HG02763 (cell line): ENCODE data around the gene EGFL7.
"Not testable (repeated sequence)": the region's sequence is repeated elsewhere in the genome, so short reads cannot be mapped to it uniquely, and the experiment has no call there.

Experiments
- ATAC-seq: cut with Tn5 transposase; IDR thresholded peaks from one replicate; pipeline ENCODE4 v1.9.1; 2021; ENCODE audit warnings: mild to moderate bottlenecking, moderate library complexity; ENCODE audit not compliant: unreplicated experiment

Gene EGFL7

DNA sequence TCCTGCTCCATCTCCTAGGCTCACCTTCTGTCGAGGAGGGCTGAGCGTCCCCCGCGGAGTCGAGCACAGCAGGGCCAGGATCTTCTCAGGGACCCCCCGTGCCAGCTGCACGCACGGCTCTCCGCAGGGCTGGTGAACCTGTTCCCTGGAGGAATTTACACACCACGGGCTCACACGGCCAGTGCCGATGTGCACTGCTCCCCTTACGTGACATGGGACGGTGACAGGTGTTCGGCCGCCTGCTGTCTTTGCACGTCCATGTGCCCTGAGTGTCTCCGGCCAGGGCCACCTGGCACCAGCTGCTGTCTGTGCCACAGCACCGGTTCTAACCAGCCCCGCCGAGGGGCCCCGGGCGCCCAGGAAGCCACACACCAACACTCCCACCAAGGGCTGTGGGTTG is 33.2 kb downstream of the EGFL7 start:
- no peak for ATAC-seq

DNA sequence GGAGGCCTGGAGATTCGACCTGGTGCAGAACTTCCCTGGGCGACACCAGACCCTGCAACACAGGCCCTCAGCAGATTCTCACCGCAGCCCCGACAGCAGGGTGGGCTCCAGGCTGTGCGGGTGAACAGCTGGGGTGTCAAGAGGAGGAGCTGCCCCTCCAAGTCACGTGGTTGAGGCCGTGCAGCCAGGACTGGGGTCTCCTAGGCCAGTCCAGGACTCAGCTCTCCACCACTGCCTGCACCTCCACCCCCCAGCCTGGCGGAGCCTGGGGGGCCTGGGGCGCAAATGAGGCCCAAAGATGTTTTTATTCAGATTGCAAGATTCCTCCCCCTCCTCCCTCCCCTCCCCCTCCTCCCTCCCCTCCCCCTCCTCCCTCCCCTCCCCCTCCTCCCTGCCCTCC is 33.8 kb downstream of the EGFL7 start:
- no peak for ATAC-seq

DNA sequence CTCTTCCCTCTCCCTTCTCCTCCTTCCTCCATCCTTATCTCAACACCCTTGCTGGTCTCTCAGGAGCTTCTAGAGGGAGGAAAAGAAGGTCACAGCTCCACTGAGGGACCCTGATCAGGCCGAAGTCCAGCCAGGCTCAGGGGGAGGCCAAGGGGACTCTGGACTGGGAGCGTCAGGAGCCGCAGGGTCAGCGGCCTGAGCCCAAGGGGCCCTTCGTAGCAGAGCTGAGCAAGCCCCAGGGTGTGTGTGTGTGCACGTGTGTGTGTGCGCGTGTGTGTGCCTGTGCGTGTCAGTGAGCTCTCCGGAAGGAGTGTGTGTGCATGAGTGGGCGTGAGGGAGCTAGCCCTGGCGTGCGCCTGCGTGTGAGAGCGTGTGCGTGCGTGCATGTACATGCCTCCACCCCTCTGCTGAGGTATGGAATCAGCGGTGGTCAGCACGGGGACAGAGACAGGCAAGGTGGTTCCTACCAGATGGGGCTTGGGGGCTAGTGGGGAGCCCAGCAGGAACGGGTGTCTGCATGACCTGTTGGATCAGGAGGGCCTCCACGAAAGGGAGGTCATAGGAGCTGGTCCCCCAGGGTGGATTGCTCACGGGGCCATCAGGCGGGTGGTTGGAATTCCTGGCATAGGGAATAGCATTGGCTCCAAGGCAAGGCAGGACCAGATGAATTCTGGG is 34.6 kb downstream of the EGFL7 start:
- ATAC-seq, result no peak

DNA sequence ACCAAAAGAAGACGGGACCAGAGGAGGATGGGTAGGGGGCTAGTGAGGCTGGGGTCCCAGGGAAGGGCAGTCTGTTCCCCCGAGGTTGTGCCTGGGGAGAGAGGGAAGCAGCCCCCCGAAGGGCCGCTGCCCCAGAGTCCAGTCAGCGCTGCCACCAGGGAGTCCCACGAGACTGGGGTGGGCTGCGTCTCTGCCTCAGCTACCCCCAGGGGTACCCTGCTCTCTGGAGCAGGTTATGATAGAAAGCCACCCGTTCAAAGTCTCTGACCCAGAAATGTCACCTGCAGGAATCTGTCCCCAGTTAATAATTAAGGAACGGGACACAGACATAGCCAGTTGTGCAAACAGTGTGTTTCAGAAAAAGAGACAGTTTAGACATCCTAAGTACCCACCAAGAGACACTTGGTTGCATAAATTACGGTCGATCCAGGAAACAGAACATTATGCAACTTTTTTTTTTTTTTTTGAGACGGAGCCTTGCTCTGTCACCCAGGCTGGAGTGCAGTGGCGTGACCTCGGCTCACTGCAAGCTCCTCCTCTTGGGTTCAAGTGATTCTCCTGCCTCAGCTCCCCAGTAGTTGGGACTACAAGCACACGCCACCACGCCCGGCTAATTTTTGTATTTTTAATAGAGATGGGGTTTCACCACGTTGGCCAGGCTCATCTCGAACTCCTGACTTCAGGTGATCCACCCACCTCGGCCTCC is 35.3 kb downstream of the EGFL7 start:
- no peak for ATAC-seq

DNA sequence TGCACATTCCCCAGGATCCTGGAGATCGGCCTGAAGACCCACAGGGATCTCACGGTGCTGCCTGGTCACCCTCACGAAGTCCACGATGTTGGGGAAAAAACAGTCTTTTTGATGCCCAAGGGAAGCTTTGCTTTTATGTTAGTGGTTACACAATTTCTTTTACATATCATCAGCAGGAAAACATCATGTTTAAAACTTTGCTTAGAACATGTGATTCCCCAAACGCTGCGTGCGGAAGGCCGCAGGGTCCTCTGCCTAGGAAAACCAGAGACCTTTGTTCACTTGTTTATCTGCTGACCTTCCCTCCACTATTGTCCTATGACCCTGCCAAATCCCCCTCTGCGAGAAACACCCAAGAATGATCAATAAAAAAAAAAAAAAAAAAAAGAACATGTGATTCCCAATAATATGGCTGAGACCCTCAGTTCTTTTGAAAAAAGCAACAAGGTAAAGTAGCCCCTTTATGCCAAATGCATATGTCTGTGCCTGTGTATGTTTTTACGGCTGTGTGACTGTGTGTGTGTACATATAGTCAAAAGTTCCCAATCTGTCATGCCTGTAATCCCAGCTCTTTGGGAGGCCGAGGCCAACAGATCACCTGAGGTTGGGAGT is 36.0 kb downstream of the EGFL7 start:
- ATAC-seq, result no peak

DNA sequence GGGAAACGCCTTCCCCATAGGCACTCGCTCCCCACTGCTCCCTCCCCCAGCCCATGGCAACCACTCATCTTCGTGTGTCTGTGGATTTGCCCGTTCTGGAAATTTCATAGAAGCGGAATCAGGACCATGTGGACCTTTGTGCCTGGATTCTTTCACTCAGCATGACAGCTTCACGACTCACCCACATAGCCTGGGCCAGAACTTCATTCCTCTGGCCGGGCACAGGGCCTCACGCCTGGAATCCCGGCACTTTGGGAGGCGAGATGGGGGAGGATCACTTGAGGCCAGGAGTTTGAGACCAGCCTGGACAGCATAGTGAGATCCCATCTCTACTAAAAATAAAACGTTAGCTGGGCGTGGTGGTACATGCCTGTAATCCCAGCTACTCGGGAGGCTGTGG is 37.6 kb downstream of the EGFL7 start:
- no peak for ATAC-seq

DNA sequence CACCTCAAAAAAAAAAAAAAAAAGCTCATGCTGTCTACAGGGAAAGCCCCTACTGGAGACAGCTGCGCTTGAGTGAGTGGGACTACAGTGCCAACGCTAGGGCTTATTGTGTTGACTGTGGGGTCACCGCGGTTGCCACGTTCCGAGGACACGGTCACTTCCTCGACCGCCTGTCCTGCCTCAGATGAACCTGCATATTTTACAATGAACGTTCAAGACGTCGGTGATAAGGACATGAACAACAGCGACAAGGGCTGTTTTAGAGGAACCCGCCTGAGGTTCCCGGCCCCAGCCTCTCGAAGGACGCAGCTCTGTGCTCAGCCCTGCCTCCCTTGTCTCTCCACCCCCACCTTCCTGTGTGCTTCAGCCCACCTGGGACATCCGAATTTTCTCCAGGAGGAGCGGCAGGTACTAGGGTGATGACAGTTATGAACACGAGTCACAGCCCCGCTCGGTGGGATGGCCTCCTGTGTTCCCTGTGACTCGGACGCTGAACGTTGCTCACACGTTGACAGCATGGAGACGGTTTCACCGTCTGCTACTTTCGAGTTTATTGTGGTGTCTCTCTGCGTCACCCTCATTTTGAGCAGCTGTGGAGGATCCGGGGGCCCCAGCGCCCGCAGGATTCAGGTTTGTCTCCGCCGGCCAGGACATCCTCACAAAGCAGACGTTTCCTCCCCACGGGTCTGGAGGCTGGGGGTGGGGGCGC is 38.4 kb downstream of the EGFL7 start:
- ATAC-seq, result no peak

DNA sequence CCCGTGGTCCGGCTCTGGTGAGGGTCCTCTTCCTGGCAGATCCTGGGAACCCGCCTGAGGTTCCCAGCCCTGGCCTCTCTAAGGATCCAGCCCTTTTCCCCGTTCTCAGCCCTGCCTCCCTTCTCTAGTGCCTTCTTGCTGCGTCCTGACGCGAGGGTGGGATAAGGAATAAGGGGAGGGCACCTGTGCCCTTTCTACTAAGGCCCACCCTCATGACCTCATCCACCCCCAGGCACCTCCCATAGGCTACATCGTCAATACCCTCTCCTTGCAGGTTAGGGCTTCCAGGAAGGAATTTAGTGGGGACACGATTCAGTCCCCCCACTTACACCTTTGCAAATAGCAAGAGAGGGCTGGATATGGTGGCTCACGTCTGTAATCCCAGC is 38.9 kb downstream of the EGFL7 start:
- ATAC-seq, result no peak

DNA sequence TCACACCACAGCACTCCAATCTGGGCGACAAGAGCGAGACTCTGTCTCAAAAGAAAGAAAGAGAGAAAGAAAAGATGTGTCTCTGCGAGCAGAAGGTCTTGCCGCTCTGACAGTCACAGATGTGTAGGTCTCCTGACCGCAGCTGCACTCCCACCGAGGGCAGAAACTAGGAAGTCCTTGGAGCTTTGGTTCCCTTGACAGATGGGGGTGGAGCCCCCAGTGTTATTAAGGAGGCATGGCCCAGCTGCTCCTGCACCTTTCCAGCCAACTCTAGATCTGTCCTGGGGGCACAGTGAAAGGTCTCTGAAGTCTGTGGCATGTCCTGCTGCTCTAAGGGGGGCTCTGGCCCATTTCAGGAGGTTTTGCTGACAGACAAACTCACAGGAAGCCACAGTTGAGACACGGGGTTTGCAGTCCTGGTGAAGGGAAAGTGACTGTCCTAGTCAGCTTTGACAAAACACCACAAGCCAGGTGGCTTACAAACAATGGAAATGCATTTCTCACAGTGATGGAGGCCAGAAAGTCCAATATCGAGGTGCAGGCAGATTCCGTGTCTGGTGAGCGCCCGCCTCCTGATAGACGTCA is 40.7 kb downstream of the EGFL7 start:
- ATAC-seq, result no peak

DNA sequence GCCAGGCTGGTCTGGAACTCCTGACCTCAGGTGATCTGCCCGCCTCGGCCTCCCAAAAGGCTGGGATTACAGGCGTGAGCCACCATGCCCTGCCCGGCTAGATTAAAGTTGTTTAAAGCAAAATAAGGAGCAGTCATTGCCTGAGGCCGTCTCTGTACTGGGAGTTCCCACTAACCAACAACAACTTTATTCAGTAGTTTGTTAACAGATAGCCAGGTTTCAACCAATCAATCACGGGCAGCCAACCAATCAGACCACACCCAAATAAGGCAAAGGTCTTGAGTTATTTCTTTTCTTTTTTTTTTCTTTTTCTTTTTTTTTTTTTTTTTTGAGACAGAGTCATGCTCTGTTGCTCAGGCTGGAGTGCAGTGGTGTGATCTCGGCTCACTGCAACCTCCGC is 42.0 kb downstream of the EGFL7 start:
- ATAC-seq, result not testable (repeated sequence)

DNA sequence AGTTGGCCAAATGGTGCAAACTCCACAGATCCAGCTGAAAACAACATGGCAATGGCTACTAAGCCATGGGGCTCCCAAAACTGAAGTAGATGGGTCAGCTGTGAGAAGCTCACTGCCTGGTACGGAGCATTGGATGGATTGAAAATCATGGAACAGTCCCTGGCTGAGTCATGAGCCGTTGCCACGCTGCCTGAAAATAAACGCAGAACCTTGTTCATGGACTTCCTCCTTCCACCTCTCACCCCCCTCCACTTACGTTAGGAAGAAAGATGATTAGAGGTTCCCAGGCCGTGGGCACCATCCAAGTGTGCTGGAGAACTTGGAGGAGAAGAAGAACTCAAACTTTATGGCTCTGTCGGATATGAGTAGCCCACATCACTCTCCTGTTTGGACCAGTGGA is 42.8 kb downstream of the EGFL7 start:
- ATAC-seq, result no peak

DNA sequence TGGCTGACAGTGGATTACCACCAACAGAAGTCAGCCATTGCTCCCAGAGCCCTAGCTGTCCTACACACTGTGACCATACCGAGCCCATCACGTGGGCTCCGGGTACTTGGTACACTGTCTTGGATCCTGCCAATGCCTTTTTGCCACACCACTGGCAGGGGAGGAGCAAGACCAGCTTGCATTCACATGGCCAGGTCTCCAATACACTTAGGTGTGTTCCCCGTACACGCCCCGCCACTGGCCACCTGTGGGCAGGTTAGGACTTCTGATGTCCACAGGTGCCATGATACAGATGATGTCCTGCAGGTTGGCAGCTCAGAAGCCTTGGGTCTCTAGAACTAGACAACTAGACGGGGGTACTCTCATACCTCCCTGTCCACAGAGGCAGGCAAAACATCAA is 44.3 kb downstream of the EGFL7 start:
- ATAC-seq, result no peak

DNA sequence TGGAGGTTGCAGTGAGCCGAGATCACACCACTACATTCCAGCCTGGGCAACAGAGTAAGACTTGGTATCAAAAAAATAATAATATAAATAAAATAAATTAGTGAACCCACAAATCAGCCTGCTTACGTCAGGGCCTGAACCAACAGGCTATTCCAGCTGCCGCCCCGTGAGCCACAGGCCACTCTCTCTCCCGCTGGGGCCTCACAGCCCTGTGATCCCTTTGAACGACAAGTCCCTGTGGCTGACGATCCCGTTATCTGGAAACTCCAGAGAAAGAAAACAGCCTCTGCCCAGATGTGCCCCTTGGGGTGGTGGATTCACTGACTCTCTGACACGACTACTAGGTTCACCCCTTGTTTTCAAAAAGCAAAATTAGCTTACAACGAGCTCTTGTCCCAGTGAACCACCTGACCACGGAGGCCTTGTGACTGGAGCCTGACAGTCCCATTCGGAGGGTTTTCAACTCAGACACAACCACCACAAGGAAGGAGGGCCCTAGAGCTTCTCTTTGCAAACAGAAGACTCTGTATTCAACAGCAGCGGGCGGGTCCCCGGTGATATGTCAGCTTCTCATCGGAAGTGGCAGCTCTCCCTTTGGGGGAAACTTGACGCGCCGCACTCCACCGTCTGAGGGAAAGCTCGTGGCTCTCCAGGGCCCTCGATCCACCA is 45.3 kb downstream of the EGFL7 start:
- ATAC-seq, result no peak

DNA sequence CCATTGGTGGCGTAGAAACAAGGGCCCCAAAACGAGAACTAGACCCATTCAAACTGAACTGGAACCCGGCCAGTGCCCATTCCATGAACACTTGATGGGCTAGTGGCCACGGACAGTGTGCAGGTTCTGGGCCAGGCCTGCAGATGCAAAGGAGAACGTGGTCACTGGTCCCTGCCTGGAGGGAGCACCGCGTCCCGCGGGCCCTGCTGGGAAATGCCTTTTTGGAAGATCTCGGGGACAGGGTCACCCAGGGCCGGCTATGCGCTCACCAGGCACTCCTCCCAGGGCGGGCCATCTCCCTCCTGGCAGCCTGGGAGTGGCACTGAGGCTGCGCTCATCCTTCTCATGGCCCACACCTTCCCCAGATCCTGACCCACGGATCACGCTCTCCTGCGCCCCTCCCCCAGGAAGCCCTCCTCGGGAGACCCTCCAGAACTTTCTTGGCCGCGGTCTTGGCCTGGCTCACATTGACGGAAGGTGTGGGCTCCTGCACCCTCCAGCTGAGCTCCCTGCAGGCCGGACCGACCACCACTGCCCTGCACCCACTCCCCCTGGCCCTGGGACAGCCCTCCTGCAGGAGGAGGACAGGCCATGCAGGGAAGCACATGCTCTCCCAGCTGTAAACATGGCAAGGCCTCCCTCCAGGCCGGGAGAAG is 46.9 kb downstream of the EGFL7 start:
- no peak for ATAC-seq

DNA sequence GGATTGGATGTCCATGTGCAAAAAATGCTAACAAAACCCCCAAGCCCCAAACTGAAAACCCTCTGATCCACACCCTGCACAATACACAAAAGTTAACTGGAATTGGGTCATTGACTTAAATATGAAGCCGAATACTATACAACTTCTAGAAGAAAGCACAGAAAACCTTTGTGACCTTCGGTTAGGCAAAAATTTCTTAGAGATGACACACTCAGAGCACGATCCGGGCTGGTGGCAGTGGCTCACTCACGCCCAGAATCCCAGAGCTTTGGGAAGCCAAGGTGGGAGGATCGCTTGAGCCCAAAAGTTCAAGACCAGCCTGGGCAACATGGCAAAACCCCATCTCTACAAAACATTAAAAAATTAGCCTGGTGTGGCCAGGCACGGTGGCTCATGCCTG is 47.8 kb downstream of the EGFL7 start:
- no peak for ATAC-seq

DNA sequence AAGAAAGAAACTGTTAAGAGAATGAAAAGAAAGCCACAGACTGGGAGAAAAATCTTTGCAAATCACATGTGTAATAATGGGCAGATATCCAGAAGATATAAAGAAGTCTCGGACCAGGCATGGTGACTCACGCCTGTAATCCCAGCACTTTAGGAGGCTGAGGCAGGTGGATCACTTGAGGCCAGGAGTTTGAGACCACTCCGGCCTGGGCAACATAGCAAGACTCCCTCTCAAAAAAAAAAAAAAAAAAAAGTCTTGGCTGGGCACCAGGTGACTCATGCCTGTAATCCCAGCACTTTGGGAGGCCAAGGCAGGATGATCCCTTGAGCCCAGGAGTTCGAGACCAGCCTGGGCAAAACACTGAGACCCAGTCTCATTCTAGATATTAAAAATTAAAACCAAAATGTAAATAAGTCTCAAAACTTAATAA is 48.5 kb downstream of the EGFL7 start:
- not testable (repeated sequence) for ATAC-seq

DNA sequence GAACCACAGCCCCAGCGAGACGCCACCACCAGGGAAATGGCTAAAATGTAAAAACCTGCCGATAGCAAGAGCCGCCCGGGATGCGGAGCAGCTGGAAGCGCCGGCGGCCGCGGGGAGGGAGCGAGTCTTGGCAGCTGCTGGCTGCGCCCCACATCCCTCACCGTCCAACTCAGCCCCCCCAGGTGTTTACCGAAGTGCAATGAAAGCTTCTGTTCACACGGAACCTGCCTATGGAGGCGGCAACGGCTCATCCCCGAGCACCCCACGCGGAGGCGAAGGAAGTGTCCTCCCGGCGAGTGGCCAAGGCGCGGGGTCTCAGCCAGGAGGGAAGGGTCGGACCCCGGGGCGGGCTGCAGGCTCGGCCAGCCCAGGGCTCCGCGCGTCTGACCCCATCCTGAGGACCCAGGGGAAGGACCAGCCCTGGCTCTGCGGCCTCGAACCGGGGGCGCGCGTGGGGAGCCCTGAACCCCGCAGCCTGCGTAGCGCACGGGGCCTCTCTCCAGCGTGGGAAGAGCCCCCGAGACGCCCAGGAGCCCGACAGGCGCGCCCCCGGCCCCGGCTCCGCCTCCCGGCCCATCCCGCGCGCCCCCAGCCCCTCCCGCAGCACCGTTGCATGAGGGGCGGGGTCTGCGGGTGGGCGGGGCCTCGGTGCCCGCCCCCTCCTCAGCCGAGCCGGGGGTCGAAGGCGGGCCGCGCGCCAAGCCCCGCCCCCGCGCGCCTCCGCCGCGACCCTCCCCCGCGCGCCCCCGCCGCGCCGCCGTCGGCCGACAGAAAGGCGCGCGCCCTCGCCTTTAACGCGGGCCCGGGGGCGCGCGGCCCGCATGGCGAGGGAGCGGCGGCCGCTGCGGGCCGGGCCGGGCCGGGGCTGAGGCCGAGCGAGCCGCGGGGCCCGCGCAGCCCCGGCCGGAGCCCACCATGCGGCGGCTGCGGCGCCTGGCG is 49.3 kb downstream of the EGFL7 start, which contains the start of gene DIPK1B:
Gene DIPK1B (plus strand): TSS at position 822 of the 939 bp plus-strand sequence. CDS start 94 bp downstream, at position 916.
- ATAC-seq, result no peak

DNA sequence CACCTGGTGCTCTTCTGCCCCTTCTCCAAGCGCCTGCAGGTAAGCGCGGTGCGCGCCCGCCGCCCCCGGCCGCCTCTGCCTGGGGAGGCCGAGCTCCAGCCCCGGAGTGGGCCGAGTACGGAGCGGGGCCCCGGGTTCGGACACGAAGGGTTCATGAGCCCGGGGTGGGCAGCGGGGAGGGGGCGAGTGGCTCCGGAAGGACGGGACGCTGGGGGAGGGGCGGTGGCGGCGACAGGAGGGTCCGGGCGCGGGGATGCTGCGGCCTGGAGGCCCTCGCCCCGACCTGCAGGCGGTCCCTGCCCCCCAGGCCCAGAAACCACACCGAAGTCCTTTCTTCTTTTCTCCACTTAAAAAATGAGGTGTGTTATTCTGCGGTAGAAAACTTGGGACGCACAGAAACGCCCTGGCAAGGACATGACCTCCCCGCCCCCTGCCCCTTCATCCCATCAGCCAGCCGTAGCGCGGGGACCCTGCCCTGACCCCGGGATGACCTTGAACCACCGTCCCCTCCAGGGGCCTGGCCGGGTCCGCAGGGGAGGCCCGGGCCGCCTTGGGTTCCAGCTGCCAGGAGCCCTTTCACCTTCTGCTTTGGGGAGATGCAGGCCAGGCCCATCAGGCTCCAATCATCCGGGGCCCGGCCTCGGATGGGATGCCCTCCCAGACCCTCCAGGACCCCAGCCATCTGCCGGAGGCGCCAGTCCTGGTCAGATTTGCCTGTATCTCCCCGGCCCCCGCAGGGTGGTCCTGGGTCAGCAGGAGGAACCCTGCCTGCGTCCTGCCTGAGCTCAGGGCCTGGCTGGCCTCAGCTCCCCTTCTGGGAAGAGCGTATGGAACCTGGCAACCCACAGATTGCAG is 50.2 kb downstream of the EGFL7 start:
- no peak for ATAC-seq
